ENCODE data around the gene DCX. TPM values are rescaled to one million over a fixed set of nuclear protein-coding genes. Genes with fewer than 3 reads are reported as not detected.

DCX gene
- total RNA-seq, 1 experiment from 2014 or later: not detected

- no TSS peak for BruUV-seq (replicated peaks)
- H3K27ac ChIP-seq (ENCODE audit: low read depth, low read length): no peak overlapping the region
- H3K4me1 ChIP-seq (ENCODE audit: control insufficient read depth in 1 of 2, insufficient read depth in 2 of 2, low read length in 2 of 2): no peaks in the 10 kb centered on the region
- no peaks in the 10 kb centered on the region; the same call in 1 of the 2 replicates for H3K27me3 ChIP-seq (ENCODE audit: insufficient read depth, low read length)
- no peak overlapping the region for H3K4me3 ChIP-seq (replicated peaks in 1 of 2; ENCODE audit: low read depth in 1 of 2, low read length in 2 of 2)
- H3K36me3 ChIP-seq (ENCODE audit: control insufficient read depth in 1 of 2, insufficient read depth in 2 of 2, low read length in 2 of 2): no peaks in the 10 kb centered on the region
- ATAC-seq (no peak), DNase-seq (ENCODE audit: low read depth, low spot score) (no peak)
- intact Hi-C loops (cut with micrococcal nuclease): no loop called here
- ChIA-PET POLR2A (no interaction called here), RAD21 (ENCODE audit: low non-redundant PET in 1 of 2, low total read pairs in 2 of 2, uncharacterized antibody in 2 of 2, unreplicated experiment in 2 of 2) (no interaction called here), CTCF (no interaction called here)
- no peak overlapping the region for H2AFZ ChIP-seq (ENCODE audit: low read depth, low read length, poor library complexity, severe bottlenecking)
- no peaks in the 10 kb centered on the region for H3K9me3 ChIP-seq (ENCODE audit: control insufficient read depth in 1 of 2, insufficient read depth in 1 of 2, low read depth in 1 of 2, low read length in 2 of 2)
- no peaks in the 10 kb centered on the region for H4K20me1 ChIP-seq (ENCODE audit: insufficient read depth)
- TF ChIP-seq CBX3 (IDR thresholded peaks at IDR 0.05; ENCODE audit: low read depth): no peak
- no peak for TF ChIP-seq CTCF (IDR thresholded peaks at IDR 0.05 in 2 of 3, conservative IDR thresholded peaks at IDR 0.05 in 1 of 3; ENCODE audit: borderline replicate concordance in 1 of 3, insufficient read depth in 1 of 3, low read depth in 2 of 3, low read length in 2 of 3)
- no peak for TF ChIP-seq ZNF274 (IDR thresholded peaks at IDR 0.05; ENCODE audit: low read depth, low read length)
- no peak for TF ChIP-seq CEBPB (IDR thresholded peaks at IDR 0.05; ENCODE audit: low read depth)
- no peak for TF ChIP-seq SIN3A (IDR thresholded peaks at IDR 0.05; ENCODE audit: low read depth)
- TF ChIP-seq SP1 (IDR thresholded peaks at IDR 0.05; ENCODE audit: low read depth): no peak
- TF ChIP-seq YY1 (IDR thresholded peaks at IDR 0.05; ENCODE audit: extremely low read depth, insufficient replicate concordance, low read depth, low read length): no peak
- no peak for TF ChIP-seq ATF3 (IDR thresholded peaks at IDR 0.05)
- no peak for TF ChIP-seq REST (IDR thresholded peaks at IDR 0.05; ENCODE audit: low read depth)
- no peak for TF ChIP-seq POLR2AphosphoS5 (IDR thresholded peaks at IDR 0.05; ENCODE audit: low read depth, low read length)
- TF ChIP-seq ZBTB33 (IDR thresholded peaks at IDR 0.05; ENCODE audit: extremely low read depth, insufficient replicate concordance, low read length): no peak
- no peak for TF ChIP-seq EZH2phosphoT487 (IDR thresholded peaks at IDR 0.05; ENCODE audit: borderline replicate concordance)
- no peak for TF ChIP-seq ELF1 (IDR thresholded peaks at IDR 0.05; ENCODE audit: borderline replicate concordance, low read depth)
- no peak for TF ChIP-seq MAX (IDR thresholded peaks at IDR 0.05)
- TF ChIP-seq SRF (IDR thresholded peaks at IDR 0.05; ENCODE audit: low read depth): no peak
- TF ChIP-seq TCF7L2 (IDR thresholded peaks at IDR 0.05; ENCODE audit: borderline replicate concordance, extremely low read depth, insufficient read depth, insufficient read length): no peak
- TF ChIP-seq EZH2 (IDR thresholded peaks at IDR 0.05): no peak
- TF ChIP-seq POLR2A (IDR thresholded peaks at IDR 0.05; ENCODE audit: borderline replicate concordance, extremely low read depth, insufficient read depth, insufficient read length): no peak
- no peak for TF ChIP-seq RAD21 (IDR thresholded peaks at IDR 0.05; ENCODE audit: low read depth)
- TF ChIP-seq ZFX (IDR thresholded peaks at IDR 0.05): no peak
- no peaks in the 10 kb centered on the region for H3K79me2 ChIP-seq (ENCODE audit: insufficient read depth, low read length)
- H3K9me2 ChIP-seq (ENCODE audit: insufficient read depth): no peaks in the 10 kb centered on the region
- H3K4me2 ChIP-seq (ENCODE audit: low read length): no peak overlapping the region
- H3K9ac ChIP-seq (ENCODE audit: low read length): no peak overlapping the region
Observed at GRCh38 chrX:111329370-111329769, 82.6 kb downstream of the DCX start.

Measured in HCT116 (cell line).